B cell (primary cell): Measurements from ENCODE around the gene BBX.
"Not testable (repeated sequence)": the region's sequence is repeated elsewhere in the genome, so short reads cannot be mapped to it uniquely, and the experiment has no call there.

Experiments
- EZH2 ChIP-seq: IDR thresholded peaks from 2 replicates; pipeline ENCODE4 v1.6.1; 2012; ENCODE audit warnings: borderline replicate concordance, low read depth, mild to moderate bottlenecking, moderate library complexity, low read length; ENCODE audit not compliant: insufficient read depth, poor library complexity, severe bottlenecking
- TF ChIP-seq, protein P1 (sequence below): fragments of 200-600 bp; IDR thresholded peaks from one replicate; pipeline ENCODE4 v1.8.0; 2022; ENCODE audit warnings: antibody characterized with exemption, mild to moderate bottlenecking

GRCh38 chr3:107565244-107565643 is 42.5 kb downstream of the BBX start:
- TF ChIP-seq, protein P1, sequence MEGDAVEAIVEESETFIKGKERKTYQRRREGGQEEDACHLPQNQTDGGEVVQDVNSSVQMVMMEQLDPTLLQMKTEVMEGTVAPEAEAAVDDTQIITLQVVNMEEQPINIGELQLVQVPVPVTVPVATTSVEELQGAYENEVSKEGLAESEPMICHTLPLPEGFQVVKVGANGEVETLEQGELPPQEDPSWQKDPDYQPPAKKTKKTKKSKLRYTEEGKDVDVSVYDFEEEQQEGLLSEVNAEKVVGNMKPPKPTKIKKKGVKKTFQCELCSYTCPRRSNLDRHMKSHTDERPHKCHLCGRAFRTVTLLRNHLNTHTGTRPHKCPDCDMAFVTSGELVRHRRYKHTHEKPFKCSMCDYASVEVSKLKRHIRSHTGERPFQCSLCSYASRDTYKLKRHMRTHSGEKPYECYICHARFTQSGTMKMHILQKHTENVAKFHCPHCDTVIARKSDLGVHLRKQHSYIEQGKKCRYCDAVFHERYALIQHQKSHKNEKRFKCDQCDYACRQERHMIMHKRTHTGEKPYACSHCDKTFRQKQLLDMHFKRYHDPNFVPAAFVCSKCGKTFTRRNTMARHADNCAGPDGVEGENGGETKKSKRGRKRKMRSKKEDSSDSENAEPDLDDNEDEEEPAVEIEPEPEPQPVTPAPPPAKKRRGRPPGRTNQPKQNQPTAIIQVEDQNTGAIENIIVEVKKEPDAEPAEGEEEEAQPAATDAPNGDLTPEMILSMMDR = not testable (repeated sequence)
- TF ChIP-seq EZH2 = not testable (repeated sequence)
